Anterior cingulate cortex (tissue), 58 donors: ENCODE measurements around the gene ASB9.
"Not testable (repeated sequence)": the region's sequence is repeated elsewhere in the genome, so short reads cannot be mapped to it uniquely, and the experiment has no call there.

Source experiments
- DNase-seq, 58 donors: peaks; one replicate each; lab custom pipeline; 2025; lab: John Stamatoyannopoulos, UW

ASB9 gene

GRCh38 chrX:15242899-15243555, 26.9 kb downstream of the ASB9 start:
- peak in 11 of 58 donors; percentile 0 to 37 (median 6) for DNase-seq

- peak in 1 of 58 donors; percentile 0 for DNase-seq
Observed at GRCh38 chrX:15241301-15241700, 28.6 kb downstream of the ASB9 start.

- DNase-seq, result no peak
Observed at GRCh38 chrX:15240414-15240813, 29.5 kb downstream of the ASB9 start.

DNA sequence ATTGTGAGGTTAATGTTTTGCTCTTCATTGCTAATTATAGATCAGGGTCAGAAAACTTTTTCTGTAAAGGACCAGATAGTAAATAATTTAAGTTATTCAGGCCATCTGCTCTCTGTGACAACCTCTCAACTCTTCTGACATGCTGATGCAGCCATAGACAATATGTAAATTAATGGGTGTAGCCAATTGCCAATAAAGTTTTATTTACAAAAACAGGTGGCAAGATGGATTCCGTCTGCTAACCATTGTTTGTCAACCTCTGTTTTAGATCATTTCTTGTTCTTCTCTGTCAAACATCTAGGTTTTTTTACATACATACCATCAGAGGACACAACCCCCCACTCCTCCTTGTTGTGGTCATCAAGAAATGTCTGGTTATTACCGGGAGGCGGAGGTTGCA, 33.7 kb downstream of the ASB9 start:
- no peak for DNase-seq

GRCh38 chrX:15235001-15235400, 34.9 kb downstream of the ASB9 start:
- no peak for DNase-seq

DNA sequence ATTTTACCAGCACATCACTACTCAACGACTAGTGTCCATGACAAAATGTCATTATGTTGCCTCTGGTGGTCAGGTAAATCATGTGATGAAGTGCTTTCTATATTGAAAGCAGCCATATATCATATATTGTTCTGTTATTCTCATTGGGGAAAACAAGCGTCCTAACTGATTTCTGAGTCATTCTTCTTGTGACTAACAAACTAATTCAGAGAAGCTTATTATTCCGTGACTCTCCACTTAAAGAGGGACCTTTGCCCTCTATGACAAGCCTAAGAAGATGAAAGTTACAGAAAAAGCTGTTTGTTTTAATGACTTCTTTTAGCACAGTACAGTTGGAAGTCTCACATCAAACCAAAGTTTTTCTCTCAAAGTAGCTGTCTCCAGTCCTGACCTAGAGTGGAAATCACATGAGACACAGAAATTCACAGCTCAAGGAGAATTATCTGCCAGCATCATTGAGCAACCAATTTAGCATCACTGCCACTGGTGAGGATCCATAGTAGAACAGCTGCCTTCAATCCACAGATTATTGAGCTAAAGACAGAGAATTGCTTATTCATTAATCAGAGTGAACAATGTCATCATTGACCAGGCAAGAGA, 36.4 kb downstream of the ASB9 start:
- no peak for DNase-seq

DNA sequence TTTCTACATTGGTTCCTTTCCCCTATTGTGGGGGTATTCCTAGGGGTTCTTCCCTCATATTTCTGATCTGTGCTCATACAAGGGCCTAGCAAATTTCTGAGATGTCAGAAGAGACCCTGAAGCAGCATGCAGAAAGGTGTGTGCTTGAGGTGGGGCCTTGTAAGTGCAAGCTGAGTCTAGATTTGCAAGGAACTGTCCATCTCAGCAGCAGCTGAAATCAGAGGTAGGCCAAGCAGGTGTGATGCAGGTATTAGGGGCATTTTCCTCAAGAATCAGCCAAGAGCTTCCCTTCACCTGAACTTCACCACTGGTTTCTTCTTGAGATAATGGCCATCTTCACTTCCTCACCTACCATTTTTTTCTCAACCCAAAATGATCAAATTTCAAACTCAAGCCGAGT, 45.1 kb downstream of the ASB9 start:
- no peak for DNase-seq

GRCh38 chrX:15221321-15221720, 48.6 kb downstream of the ASB9 start:
- no peak for DNase-seq

DNA sequence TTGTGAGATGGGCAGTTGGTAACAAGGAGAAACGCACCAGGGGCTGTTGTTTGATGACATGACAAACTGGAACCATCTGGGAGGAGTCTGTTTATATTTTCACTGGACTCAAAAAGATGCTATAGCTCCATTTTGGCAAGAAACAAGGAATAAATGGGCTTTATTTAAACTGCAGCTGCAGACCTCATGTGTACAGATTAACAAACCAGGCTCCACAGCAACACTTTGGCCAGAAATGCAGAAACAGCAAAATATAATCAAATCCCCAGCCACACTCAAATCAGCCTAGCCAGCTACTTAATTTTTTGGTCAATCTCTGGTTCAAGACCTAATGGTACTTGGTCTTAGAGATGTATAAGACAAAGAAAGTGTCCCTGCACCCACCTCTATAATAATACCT, 52.7 kb downstream of the ASB9 start:
- DNase-seq, result no peak

GRCh38 chrX:15216280-15216679, 53.6 kb downstream of the ASB9 start:
- no peak for DNase-seq

DNA sequence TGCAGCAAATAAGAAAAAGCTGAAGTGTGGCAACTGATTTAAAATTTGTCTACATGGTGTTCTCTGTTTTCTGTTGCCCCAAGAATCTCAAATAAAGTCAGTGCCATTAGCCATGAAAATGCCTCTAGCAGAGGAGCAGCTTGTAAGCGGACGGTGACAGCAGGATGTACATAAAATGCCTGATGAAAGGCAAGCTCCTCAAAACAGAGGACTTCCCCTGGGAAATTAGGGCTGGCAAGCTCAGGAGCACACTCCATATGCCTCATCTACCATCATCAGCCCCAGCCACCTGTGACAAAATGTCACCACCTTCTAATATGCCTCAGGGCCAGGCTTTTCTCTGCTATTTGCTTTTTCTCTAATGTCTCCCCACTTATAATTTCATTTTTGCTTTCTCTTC, 54.5 kb downstream of the ASB9 start:
- no peak for DNase-seq

DNA sequence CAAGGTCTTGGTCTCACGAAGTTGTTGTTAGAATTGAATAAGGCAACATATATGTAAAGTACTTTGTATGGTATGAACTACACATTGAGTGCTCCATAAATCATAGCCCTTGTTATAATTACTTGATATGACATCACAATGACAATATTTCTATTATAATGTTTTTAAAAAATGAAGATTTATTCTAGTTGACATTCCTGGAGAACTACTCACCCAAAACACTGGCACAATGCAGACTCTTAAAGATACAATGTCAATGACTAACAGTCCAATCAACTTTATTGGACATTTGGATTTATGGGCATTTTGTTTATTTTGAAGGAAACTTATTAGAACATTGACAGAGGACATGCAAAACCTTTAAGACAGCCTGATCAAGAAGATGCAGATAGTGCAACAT, 55.3 kb downstream of the ASB9 start:
- DNase-seq, result no peak

GRCh38 chrX:15209096-15209495, 60.8 kb downstream of the ASB9 start:
- DNase-seq, result no peak

GRCh38 chrX:15207994-15208393, 61.9 kb downstream of the ASB9 start:
- no peak for DNase-seq

- no peak for DNase-seq
Observed at GRCh38 chrX:15207384-15207783, 62.5 kb downstream of the ASB9 start.

DNA sequence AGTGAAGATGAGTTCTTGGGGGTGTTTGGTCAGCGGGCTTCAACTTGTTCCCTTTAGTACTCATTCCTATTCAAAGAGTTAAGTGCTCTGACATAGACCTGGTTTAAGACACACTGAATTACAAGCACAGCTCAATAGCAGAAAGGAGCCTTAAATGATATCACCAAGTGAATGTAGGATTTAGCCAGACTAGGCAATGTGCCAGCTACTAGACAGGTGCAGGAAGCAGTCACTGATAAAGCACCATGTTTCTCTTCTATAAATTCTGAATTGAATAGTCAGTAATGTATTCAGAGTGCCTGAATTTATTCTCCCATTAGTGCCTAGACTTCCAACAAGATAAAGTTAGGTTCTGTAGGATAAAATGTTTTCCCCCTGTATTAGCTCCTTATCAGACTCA, 63.6 kb downstream of the ASB9 start:
- DNase-seq, result no peak

DNA sequence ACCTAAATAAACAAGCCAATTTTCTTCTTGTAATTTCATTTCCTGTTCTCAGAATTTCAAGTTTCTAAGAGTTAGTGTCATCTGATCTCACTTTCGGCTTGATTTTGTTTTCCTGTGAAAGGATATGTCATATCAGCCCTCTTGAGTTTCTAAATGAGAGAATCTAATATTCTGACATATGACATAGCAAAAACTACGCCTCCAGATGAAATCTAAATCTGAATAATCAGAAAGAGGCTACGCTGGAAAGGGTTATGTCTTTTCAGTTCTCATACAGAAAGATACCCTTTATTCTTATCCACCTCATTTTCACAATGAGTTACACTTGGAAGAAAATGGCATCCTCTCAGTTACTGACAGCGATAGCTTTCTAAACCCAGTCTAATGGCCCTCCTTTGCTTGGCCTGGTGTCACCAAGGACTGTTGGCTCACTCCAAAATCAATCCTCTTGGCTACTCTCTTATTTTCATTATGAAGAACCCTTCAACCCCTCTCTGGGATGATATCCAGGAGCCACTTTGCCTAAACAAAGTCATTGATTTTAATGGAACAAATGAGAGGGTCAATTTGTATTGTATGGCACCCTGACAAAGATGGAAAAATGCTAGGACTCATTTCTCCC, 65.6 kb downstream of the ASB9 start:
- DNase-seq, result no peak

DNA sequence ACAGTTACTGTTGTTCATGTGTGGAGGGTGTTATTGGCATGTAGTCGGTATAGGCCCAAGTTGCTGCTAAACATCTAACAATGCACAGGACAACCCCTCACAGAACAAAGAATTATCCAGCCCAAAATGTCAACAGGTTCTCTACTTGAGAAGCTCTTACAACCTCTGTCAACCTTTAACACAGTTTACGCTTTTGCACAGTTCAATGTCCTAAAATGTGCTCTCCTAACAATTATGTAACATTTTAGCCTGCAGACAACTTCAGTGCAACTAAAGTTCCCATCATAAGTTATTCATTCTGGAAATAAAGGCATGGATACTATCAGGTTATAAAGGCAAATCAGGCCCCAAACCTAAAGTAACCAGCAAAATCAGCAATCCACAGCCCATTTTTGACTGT, 66.2 kb downstream of the ASB9 start:
- no peak for DNase-seq

DNA sequence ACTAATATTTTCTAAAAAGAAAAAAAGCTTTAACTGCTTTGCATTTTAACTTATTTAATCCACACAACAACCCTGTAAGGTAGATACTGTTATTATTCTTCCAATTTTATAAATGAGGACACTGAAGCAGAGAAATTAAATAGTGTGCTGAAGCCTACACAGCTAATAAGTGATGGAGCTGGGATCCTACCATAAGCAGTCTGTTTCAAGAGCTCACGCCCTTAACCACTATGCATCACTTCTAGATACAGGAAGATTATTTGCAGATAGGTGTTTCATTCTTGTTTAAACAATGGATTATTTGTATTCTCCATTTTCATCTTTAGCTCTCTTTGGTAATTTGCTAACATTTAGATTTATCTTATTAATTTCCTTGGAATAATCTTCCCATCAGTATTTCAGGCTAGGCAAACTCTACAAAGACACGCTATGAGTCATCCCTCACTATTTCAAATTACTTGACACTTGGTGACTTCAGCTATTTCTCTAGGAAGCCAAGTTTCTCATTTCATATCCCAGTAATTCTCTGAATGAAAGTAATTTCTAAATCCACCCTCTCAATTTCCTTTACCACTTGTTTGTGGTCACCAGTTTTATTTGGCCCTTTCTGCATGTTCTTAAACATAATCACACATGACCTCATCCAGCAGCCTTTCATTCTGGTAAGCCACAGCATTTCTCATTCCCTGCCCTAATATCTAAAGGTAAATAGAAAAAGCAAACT, 67.3 kb downstream of the ASB9 start:
- no peak for DNase-seq

DNA sequence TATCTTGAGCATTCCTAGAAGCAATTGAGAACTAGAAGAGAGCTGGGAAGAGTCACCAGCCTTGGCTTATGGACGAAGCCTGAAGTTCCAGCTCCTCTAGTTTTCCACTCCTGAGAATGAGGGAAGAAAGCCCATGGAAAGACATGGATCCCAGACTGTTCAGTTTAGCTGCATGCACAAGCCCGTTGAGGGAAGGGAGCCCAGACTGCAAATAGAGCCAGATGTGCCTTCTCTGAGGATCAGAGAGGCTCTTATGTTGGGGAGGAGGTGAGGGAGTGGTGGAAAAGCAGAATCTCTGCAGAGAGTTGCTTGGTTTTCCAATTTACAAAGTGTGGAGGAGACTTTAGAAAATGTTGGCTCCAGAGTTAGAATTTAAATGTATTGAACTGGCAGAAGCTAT, 69.0 kb downstream of the ASB9 start:
- DNase-seq, result no peak

DNA sequence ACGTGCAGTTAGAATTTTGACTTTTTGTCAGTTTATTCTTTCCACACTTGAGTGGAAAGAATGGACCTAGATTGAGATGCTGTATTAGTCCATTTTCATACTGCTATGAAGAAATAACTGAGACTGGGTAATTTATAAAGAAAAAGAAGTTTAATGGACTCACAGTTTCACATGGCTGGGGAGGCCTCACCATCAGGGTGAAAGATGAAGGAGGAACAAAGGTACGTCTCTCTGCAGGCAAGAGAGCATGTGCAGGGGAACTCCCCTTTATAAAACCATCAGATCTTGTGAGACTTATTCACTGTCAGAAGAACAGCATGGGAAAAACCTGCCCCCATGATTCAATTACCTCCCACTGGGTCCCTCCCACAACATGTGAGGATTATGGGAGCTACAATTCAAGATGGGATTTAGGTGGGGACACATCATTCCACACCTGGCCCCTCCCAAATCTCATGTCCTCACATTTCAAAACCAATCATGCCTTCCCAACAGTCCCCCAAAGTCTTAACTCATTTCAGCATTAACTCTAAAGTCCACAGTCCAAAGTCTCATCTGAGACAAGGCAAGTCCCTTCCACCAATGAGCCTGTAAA, 71.2 kb downstream of the ASB9 start:
- DNase-seq, result not testable (repeated sequence)
